NCI-H146 (cell line): Measurements from ENCODE around the gene OTX2.

ENCODE experiments used
- DNase-seq: peaks from one replicate; lab custom pipeline; 2025; lab: John Stamatoyannopoulos, UW

The OTX2 gene

DNA sequence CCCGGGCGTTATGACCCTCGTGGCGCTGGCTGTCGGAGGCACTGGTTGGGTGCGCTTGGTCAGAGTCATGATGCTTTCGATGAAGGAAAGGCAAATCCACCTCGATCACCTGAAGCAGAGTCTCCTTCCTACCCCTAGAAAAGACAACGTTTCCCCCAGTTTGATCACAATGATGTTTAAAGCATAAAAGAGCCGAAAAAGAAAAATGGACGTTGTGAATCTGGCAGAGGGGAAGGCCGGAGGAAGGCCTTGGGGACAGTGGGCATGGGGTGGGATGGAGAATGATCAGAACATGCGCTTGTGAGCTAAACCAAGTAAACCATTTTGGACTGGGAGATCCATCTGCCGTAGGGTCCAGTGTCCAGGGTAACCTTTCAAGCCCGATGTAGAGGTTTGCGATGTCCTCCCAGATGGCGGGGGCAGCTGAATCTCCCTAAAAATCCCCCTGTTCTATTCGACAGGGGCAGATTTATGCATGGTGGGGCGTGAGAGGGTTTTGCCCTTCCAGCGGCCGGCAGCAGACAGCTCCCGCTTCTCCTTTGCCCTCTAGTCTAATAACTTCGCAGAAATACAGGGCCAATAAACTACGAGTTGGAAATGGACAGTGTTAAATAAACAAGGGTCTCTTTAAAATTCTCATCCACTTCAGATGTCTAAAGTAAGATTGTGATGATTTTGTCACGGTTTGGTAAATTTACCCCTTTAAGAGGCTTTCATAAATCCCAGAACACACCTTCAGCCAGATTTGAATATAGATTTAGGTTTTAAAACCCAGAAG, 2.3 kb upstream of the OTX2 start:
- no peak for DNase-seq

DNA sequence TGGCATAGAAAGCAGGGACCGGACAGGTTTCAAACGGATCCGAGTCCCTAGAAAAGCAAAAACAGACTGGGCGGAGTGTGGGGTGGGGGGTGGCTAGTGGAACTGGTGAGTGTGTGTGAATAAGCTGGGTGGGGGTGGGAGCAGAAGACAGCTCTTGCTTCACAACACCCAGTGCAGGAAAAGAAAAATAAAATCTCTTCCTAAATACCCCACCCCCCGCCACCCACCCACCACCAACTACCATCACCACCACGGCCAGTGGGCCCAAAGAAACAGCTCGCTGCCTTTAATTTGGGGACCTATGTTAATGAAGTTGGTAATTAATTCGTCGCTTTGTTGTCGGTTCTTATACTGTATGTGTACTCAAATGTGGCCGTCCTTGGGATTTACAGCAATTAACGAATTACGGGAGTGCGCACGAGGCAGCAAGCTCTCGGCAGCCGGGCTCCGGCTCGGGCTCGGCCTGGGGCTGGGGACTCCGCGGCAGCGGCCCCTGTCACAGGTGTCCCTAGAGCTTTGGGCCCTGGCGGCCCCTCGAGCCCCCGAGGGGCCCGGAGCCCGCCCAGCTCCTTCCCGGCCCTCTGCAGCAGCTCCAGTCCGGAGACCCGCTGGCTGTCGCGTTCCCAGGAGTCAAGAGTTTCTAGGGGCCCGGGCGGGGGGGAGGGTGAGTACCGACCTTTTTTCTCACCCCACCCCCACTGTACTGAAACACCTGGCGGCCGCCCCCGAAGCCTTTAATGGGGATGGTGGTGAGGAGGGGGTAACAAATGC, 1.5 kb upstream of the OTX2 start:
- DNase-seq = no peak

DNA sequence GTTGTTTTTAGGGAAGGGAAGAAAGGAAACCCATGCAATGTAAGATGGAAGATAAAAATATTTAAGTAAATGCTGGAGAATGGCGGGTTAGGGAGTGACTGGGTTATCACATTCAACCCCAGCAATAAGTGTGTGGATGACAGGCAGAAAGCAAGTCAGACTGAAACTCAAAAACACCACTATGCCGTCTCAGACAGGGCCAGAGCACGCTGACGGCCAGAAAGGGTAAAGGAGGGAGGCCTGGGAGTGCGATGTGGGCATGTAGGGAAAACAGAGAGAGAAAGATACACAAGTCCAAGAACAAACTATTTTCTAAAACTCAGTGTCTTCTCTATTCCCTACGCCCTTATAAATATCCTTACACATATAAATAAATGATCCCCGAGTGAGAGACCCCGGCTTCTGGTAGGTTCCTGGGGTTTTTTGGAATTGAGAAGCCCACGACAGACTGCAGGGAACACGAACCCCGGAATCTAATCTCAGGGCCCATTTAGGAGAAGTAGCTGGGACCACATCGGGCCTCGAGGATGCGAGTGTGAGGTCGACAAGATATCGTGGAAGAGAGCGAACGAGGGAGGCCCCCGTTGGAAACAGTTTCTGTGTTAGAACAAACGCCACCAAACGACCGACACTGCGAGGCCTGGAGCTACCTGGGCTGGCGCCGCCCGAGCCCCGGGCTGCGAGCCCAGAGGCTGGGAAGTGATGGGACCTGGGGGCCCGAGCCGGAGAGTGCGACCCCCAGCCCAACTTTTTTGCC, 735 bp upstream of the OTX2 start:
- no peak for DNase-seq

DNA sequence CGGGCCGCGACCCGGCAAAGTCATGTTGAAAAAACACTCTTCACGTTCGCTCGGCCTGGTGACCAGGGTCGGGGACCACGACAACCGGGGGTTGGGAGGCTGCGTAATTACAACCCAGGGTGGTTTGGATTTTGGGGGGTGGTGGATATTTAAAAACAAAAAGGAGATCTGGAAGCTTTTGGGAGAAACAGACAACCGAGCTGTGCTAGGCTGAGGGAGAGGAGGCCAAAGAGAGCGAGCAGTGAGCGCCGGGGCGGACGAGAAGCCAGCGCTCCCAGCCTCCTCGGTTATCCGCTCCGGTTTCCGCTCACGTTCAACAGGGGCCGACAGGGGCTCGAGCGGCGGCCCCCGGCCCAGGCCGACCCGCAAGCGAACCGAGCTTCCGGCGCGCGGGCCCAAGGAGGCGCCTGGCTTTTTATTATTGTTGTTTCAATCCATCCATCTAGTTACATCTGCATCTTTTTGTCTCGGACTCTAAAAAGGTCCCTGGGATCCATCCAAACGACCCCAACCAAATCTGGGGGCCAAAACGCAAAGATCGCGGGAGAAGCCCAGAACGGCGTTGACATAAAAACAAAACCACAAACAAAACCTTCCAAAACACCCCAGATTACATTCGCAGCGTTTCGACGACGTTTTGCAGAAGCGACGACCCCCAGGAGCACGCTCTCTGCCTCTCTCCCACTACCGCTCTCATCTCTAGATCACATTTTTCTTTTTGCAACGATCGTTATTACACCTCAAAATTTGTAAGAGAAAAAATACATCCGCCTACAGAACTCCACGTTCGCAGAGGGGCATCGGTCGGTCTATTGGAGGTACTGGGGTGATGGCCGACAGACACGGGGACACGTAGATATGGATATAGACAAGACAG, 771 bp downstream of the OTX2 start:
- no peak for DNase-seq

DNA sequence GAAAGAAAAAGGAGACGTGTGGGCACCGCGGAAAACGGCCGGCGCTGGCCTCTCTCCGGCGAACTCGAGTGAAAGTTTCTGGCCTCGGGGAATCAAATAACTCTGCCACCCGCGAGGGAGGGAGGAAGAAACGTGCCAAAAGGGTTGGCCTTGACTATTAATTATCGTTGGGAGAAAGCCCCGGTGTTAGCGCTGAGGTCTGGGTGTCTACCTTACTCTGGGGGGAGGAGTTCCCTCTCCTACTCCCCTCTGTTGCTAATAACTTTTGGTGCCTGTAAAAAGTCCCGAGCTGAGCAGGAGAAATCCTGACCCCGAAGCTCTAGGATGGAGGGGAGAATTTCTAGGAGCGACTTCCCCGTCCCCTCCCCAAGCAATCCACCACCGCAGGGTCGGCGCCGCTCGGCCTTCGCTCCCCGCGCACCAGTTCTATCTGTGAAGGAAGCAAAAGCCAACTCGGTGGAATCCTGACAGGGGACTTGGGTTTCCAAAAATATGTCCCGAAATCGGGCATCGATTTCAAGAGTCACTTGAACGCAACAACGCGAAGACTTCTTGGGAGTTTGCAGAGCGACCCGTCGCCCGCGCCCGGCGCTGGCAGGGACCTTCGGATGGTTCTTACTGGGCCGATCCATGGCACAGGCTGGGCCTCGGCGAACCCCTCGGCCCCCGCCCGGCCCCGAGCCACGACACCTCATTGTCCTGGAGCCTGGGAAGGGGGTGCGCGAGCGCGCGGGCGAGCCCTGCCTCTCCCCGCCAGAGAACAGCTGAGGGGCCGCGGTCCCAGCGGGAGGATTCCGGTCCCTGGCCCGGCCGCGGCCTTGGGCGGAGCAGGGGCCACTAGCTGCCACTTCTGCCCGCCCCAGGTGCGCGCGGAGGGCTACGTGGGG, 1.7 kb downstream of the OTX2 start:
- no peak for DNase-seq

DNA sequence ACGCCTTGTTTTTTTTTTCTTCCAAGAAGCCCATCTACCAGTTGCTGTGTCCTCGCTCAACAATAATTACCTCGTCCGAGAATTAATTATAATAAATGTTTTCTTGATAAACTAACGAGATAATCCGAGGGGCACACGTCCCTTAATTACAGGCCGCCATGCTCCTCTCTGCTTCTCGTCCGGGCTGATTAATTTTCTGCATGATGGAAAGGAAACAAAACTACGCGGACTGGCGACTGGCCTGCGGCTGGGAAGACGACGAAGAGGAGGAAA, 2.2 kb downstream of the OTX2 start:
- no peak for DNase-seq

DNA sequence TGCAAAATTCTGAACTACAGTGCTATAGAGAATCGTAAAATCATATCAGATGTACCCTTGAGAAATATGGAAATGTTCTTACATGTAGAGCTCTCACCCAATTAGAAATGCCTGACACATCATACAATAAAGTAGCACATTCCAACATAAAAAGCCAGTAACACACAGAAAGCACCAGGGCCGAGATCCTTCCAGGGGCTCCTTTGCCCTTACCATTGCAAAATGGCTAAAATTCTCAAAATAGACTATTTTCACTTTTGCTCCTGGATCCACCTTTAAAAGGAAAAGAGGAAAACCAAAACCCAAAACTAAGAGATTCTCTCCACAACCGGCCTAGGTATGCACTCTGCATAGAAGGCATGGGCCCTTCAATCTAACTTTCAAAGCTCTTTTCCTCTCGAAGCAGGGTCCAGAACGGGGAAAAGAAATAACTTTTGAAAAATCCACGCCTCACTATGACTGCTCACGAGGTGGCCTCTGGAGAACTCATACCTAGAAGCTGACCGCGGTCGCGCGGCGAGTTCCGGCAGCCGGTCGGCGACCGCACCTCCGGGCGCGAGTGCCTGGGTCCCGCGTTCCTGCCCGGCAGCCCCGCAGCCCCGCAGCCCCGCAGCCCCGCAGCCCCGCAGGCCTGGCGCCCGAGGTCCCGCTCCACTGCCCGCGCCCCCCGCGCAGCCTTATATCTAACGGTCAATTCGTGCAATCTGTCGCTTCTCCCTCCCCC, 2.7 kb downstream of the OTX2 start:
- DNase-seq = no peak

DNA sequence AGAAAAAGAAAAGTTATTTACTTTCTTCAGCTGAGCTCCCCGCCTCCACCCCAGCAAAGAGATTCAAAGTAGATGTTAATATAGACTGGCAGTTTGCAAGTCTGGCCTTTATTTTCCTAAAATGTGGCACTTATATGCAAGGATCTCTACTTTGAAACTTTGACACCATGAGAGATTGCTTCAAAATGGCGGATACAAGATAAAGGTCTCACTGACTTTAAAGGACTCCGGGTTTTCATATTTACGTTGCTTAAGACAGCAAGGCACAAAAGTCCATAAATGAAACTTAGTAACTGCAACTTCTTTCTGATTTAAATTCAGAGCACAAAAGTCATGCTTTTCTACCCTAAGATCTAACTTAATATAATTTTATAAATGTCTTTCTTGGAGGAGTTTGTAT, 3.5 kb downstream of the OTX2 start:
- no peak for DNase-seq

DNA sequence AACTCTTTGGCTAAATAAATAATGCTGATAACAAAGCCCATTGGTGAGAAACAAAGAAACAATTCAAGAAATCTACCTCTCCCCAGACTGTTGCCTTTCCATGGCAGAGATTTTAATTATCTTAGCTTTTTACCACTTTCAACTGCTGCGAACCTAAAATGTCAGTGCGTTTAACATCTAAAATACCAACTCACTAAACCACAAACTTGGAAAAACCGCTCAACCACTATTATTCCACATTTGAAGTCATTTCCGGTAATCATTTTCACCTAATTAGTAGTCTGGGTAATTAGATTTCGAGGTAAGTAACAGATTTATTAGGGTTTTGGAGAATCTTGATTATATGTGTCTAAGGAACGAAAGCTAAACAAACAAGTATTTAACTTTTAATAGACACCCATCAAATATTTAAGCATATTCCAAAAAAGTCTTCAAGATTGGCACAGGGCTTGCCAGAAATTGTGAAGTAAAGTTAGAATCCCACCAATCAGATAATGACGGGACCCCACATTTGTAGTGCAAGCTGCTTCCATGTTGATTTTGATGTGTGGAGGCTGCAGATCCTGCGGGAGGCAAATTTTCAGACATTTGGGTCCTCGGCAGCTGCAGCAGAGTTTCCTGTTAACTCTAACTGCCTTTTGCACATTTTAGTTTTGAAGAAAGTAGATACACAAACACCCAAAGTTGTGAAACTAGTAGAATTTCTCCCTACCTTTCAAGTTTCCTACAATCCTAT, 4.1 kb downstream of the OTX2 start:
- no peak for DNase-seq

DNA sequence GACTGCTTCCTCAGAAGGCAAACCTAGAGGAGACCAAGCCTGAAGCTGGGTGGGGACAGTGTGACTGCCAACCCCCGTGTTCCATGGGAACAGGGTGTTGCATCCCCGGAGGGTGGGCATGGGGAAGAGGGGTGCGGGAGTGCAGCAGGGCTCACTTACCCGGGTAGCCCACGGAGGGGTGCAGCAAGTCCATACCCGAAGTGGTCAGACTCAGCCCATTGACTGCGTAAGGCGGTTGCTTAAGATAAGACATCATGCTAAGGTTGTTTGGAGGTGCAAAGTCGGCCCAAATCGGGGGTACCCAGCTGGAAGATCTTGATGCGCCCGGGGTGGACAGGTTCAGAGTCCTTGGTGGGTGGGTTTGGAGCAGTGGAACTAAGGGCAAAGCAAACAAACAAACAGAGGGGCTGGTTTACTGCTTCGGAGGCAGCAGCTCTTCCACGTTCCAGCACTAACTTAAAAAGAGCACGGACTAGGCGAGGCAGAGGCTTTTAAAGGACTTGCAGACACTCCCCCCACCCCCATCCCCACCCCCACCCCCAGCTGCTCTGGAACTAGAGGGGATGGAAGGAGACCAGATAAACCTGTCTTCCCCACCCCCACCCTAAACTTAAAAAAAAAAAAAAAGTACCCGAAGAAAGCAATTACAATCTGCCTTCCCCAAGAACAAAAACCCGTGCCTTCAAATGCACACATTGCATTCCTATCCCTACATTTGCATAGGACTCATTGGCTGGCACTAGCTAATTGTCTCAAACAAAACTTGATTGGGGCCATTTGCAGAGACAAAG, 4.9 kb downstream of the OTX2 start:
- DNase-seq = no peak

DNA sequence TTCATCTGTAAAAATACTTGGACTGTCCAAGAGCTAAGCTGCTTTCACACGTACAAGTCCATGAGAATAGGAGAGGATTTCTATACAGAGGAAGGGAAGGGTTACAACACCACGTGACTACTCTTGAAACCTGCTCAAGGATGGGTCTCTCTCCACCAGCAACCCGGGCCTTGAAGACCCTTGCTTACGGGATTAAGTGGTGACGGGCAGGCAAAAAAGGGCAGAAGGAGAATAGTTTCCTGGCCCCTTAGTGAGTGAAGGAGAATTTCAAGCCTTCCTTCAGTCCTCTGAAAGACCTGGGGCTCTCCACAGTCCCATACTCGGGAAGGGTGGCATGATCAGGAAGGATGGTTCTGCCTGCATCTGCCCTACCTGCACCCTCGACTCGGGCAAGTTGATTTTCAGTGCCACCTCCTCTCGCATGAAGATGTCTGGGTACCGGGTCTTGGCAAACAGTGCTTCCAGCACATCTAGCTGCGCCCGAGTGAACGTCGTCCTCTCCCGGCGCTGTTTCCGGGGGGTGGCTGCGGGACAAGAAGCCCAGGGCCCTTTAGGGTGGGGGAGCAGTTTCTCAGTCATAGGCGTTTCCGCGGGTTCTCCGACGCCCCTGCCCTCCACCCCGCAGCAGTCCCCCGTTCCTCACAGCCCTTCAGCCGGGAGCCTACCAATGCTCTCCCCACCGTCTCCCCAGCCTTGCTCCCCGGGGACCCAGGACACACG, 6.3 kb downstream of the OTX2 start:
- DNase-seq = no peak

DNA sequence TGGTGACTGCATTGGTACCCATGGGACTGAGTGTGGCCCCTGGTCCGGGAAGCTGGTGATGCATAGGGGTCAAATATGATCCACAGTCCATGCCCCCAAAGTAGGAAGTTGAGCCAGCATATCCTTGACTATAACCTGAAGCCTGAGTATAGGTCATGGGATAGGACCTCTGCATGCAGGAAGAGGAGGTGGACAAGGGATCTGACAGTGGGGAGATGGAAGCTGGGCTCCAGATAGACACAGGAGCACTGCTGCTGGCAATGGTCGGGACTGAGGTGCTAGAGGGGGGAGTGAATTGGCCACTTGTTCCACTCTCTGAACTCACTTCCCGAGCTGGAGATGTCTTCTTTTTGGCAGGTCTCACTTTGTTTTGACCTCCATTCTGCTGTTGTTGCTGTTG, 8.4 kb downstream of the OTX2 start:
- DNase-seq = no peak

DNA sequence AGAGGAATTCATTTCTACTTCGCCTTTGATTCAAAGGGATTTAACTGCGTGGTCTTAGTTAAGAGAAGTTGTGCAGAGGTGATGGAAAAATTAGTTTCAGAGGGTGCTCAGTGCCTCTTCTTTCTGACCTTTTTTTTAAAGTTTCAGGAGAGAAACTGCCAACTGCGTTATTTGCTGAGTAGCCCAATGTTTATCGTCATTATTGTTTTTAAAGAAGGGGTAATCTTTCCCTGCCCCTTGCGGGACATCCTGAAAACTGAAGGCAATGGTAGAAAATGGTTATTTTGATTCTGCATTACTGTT, 11.0 kb downstream of the OTX2 start:
- DNase-seq = no peak

DNA sequence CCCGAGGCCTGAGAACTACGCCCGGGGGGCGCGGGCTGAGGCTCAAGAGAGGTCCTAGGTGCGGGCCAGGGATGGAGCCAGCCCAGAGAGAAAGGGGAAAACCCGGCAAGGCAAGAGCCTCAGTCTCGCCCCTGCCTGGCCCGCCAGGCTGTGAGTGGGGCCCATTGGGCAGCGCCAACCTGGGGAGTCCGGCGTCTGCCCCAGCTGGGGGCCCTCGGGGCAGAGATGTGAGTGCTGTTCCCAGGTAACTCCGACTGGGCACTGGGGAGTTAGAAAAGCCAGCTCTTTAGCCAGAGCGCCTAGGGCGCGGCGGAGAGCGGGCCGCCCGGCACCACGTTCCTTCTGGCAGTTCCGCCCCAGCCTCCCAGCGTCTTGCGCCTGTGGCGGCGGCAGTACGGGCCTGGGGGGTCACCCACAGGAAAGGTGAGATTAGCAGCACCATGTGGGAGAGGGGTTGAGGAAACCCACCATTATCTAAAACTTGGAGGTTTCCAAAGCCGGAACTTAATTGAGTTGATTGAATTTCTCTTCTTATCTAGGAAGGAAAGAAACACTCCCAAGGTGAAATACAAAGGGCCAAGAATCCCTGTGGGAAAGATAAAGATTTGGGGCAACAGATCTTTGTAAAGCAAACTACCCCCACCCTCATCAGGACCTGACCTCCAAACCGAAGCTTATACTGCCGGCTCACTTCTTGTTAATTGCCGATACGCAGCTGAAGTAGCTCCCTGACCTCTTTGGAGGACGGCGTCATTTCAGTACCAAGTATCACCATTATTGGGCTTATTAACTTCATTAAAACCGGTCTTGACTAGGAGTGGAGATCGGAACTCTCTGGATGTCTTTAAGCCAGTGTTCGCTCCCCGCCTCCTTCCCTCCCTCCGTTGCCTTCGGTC, 11.6 kb downstream of the OTX2 start:
- DNase-seq = no peak

DNA sequence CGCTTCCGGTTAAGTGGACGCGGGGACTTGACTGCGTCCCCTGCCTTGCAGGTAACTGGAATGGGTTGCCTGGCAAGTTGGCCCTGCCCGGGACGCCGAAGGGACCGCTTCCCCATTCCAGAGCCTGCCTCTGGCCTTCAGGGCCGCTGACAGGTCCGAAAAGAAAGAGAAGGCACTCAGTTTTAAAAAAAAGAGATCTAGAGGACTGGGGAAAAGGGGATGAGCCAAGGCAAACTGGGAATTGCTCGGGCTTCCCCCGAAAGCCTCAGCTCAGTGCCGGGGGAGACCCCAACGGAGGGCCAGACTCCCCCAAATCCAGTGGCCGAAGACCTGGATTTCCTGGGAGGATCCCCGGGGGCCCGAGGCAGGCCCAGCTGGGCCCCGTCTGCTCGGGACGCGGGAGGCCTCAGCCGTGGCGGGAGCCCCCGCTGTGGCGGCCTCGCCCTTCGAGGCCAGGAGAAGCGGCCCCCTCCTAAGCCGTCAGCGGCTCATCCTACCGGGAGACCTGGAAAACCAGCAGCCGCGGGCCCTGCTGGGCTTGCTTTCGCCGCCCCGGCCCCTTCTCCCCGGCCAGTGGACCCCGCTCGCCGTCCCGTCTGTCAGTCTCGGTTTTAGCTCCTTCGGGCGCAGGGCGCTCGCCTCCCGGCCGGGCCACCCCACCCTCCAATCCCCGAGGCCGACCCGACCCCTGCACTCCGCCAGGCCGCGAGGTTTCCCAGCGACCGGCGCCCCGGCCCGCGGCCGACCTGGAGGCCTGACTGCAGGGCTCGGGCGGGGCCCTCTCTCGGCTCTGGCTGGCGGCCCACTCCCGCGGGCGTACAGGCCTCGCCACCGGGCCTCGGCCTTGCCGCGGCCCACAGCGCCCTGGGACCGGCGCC, 12.5 kb downstream of the OTX2 start:
- DNase-seq = no peak

DNA sequence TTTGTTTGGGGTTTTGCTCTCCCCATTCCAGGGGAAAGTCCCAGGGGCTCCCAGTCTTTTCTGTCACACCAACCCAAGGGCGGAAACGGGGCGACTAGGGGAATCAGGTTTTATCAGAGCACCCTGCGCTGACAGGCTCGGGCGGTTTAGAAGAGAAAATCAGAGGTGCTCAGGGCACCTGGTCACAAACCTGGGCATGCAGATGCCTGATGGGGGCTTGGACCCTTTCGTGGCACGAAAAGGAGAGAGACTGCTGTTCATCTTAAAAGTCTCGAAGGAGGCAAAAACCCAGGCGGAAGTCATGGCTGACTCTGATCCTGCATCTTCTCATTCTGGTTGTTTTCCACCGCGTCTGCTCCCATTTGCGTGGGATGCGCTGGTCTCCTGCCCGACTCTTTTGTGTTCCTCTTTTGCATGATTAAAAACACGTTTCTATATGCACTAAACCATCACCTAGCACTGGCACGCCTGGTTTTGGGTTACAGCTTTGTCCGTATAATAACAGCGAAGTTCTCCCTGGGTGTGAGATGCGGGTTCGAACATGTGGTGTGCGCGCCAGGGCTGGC, 13.2 kb downstream of the OTX2 start:
- DNase-seq = no peak
